SK-N-SH treated with all-trans-retinoic acid at 6 μM for 48 hours (cell line): ENCODE results near the gene CCDC102B.

Source experiments
- ATAC-seq: fragments of 200-7000 bp; cut with Tn5 transposase; 3 replicates; pipeline ENCODE4 v1.9.1; 2020; ENCODE audit warnings: mild to moderate bottlenecking, moderate library complexity
- ARNTL ChIP-seq: fragments of 450-650 bp; formaldehyde crosslinking; IDR thresholded peaks from 2 replicates; pipeline ENCODE4 v1.5.0; 2020; ENCODE audit warnings: low read depth, mild to moderate bottlenecking, moderate library complexity, borderline replicate concordance
- BACH2 ChIP-seq: fragments of 250-450 bp; sonication (Bioruptor Pico); IDR thresholded peaks from 2 replicates; pipeline ENCODE4 v1.9.0; 2021; ENCODE audit warnings: mild to moderate bottlenecking, borderline replicate concordance
- CSDC2 ChIP-seq: fragments of 250-450 bp; sonication (Bioruptor Pico); IDR thresholded peaks from 2 replicates; pipeline ENCODE4 v1.5.0; 2020; ENCODE audit warnings: mild to moderate bottlenecking, moderate library complexity
- ESRRG ChIP-seq: fragments of 250-450 bp; sonication (Bioruptor Pico); IDR thresholded peaks from 2 replicates; pipeline ENCODE4 v1.6.1; 2021; ENCODE audit warnings: mild to moderate bottlenecking
- GLIS3 ChIP-seq: fragments of 250-450 bp; sonication (Bioruptor Pico); IDR thresholded peaks from 2 replicates; pipeline ENCODE4 v1.5.0; 2020; ENCODE audit warnings: mild to moderate bottlenecking, moderate library complexity
- ISL1 ChIP-seq: fragments of 250-450 bp; sonication (Bioruptor Pico); IDR thresholded peaks from 2 replicates; pipeline ENCODE4 v2.1.2; 2022; ENCODE audit warnings: mild to moderate bottlenecking, moderate library complexity
- OSR1 ChIP-seq: fragments of 250-450 bp; sonication (Bioruptor Pico); IDR thresholded peaks from 2 replicates; pipeline ENCODE4 v1.8.0; 2022; ENCODE audit warnings: moderate library complexity, mild to moderate bottlenecking, inconsistent platforms
- PPARA ChIP-seq: fragments of 250-450 bp; sonication (Bioruptor Pico); IDR thresholded peaks from 2 replicates; pipeline ENCODE4 v1.5.0; 2020; ENCODE audit warnings: mild to moderate bottlenecking, borderline replicate concordance
- TOX ChIP-seq: fragments of 250-450 bp; sonication (Bioruptor Pico); IDR thresholded peaks from 2 replicates; pipeline ENCODE4 v1.8.0; 2021; ENCODE audit warnings: mild to moderate bottlenecking, moderate library complexity, borderline replicate concordance
- ZC3H10 ChIP-seq: fragments of 250-450 bp; sonication (Bioruptor Pico); IDR thresholded peaks from 2 replicates; pipeline ENCODE4 v1.5.1; 2021; ENCODE audit warnings: mild to moderate bottlenecking, moderate library complexity
- ZFP3 ChIP-seq: fragments of 250-450 bp; sonication (Bioruptor Pico); IDR thresholded peaks from 2 replicates; pipeline ENCODE4 v1.5.0; 2020; ENCODE audit warnings: mild to moderate bottlenecking, moderate library complexity
- ZFP30 ChIP-seq: fragments of 450-650 bp; formaldehyde crosslinking; IDR thresholded peaks from 2 replicates; pipeline ENCODE4 v1.5.0; 2022; ENCODE audit warnings: mild to moderate bottlenecking, moderate library complexity
- ZNF565 ChIP-seq: fragments of 450-650 bp; formaldehyde crosslinking; conservative IDR thresholded peaks from 2 replicates; pipeline ENCODE4 v1.5.0; 2020; ENCODE audit warnings: low read depth, mild to moderate bottlenecking, moderate library complexity
- ZNF70 ChIP-seq: fragments of 450-650 bp; formaldehyde crosslinking; IDR thresholded peaks from 2 replicates; pipeline ENCODE4 v1.5.0; 2020; ENCODE audit warnings: mild to moderate bottlenecking, moderate library complexity
- ZNF8 ChIP-seq: fragments of 450-650 bp; formaldehyde crosslinking; IDR thresholded peaks from 2 replicates; pipeline ENCODE4 v1.5.0; 2020; ENCODE audit warnings: mild to moderate bottlenecking, moderate library complexity
- TF ChIP-seq, protein P1 (sequence below): fragments of 250-450 bp; sonication (Bioruptor Pico); IDR thresholded peaks from 2 replicates; pipeline ENCODE4 v1.8.0; 2021; ENCODE audit warnings: low read depth, mild to moderate bottlenecking, moderate library complexity, borderline replicate concordance
- TF ChIP-seq, protein P2 (sequence below): fragments of 250-450 bp; sonication (Bioruptor Pico); IDR thresholded peaks from 2 replicates; pipeline ENCODE4 v1.8.0; 2020; ENCODE audit warnings: mild to moderate bottlenecking, moderate library complexity, borderline replicate concordance
- TF ChIP-seq, protein P3 (sequence below): fragments of 250-450 bp; sonication (Bioruptor Pico); IDR thresholded peaks from 2 replicates; pipeline ENCODE4 v1.5.0; 2020; ENCODE audit warnings: mild to moderate bottlenecking, moderate library complexity

CCDC102B gene

DNA sequence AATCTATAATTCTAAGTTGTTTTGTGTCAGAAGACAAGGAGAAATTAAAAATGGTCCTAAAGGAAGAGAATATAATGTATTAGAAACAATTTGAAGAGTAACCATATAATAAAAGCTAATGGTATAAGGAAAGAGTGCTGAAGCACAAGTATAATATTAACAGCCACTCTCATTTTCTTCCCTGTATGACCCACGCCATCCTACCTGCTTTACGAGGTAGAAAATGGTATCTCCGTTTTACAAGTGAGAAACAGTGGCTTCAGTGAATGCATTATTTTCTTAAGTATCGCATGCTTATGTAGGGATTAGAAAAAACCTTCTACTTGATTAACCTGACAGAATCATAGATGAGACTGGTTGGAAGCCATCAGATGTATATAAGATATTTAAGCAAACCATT is 266.2 kb downstream of the CCDC102B start:
- TF ChIP-seq TOX (CRISPR knock-in tag), result no peak
- TF ChIP-seq, protein P1, sequence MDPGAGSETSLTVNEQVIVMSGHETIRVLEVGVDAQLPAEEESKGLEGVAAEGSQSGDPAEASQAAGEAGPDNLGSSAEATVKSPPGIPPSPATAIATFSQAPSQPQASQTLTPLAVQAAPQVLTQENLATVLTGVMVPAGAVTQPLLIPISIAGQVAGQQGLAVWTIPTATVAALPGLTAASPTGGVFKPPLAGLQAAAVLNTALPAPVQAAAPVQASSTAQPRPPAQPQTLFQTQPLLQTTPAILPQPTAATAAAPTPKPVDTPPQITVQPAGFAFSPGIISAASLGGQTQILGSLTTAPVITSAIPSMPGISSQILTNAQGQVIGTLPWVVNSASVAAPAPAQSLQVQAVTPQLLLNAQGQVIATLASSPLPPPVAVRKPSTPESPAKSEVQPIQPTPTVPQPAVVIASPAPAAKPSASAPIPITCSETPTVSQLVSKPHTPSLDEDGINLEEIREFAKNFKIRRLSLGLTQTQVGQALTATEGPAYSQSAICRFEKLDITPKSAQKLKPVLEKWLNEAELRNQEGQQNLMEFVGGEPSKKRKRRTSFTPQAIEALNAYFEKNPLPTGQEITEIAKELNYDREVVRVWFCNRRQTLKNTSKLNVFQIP (CRISPR knock-in tag), result no peak
- TF ChIP-seq ZNF8 (CRISPR knock-in tag), result no peak
- no peak for TF ChIP-seq ZFP3 (CRISPR knock-in tag)
- no peak for TF ChIP-seq PPARA (CRISPR knock-in tag)
- TF ChIP-seq BACH2 (CRISPR knock-in tag), result no peak
- TF ChIP-seq, all 23 proteins: peak for 0
- no peak for ATAC-seq

DNA sequence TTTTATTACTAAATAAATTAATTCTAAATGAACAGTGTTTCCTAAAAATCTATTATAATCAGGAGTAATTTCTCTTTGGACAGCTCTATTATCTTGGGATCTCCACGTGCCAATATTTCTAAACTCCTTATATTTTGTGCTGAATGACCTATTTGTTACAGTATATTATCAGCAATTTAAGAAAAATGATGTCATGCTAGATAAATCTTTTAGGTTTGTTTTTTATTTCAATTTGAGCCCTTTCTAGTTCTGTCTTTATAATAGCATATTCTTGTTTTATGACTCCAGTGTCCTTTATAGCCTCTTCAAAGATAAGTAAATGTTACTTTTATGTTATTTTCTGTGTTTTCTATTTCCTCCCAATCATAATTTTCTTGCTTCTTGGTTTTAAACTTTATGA is 269.2 kb downstream of the CCDC102B start:
- ATAC-seq, result no peak
- no peak for TF ChIP-seq ZNF70 (CRISPR knock-in tag)
- TF ChIP-seq, protein P2, sequence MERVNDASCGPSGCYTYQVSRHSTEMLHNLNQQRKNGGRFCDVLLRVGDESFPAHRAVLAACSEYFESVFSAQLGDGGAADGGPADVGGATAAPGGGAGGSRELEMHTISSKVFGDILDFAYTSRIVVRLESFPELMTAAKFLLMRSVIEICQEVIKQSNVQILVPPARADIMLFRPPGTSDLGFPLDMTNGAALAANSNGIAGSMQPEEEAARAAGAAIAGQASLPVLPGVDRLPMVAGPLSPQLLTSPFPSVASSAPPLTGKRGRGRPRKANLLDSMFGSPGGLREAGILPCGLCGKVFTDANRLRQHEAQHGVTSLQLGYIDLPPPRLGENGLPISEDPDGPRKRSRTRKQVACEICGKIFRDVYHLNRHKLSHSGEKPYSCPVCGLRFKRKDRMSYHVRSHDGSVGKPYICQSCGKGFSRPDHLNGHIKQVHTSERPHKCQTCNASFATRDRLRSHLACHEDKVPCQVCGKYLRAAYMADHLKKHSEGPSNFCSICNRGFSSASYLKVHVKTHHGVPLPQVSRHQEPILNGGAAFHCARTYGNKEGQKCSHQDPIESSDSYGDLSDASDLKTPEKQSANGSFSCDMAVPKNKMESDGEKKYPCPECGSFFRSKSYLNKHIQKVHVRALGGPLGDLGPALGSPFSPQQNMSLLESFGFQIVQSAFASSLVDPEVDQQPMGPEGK (CRISPR knock-in tag), result no peak
- TF ChIP-seq ZC3H10 (CRISPR knock-in tag), result no peak
- no peak for TF ChIP-seq ISL1 (CRISPR knock-in tag)
- no peak for TF ChIP-seq TOX (CRISPR knock-in tag)
- no peak for TF ChIP-seq PPARA (CRISPR knock-in tag)
- no peak for TF ChIP-seq CSDC2 (CRISPR knock-in tag)

DNA sequence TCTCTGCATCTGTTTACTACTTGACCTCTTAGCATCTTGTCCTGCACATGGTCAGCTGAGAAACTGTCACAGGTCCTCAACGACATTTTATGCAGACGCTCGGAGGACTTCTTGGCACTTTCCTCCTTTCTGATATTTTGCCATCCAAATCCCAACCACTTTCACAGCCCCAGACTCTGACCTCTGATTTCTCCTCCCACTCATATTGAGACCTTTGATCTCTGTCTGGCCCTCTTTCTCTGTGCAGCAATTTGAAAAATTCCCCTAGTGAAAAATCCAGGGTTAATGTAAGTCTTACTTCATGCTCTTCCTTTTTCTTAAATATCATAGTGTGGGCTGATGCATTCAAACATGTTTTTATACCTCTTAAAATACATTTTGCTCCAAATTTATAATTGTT is 273.8 kb downstream of the CCDC102B start:
- TF ChIP-seq ZNF565 (CRISPR knock-in tag) (no peak), ISL1 (CRISPR knock-in tag) (no peak), ZFP30 (CRISPR knock-in tag) (no peak)
- TF ChIP-seq, protein P2 (CRISPR knock-in tag), result no peak
- TF ChIP-seq, protein P1 (CRISPR knock-in tag), result no peak
- ATAC-seq, result no peak

DNA sequence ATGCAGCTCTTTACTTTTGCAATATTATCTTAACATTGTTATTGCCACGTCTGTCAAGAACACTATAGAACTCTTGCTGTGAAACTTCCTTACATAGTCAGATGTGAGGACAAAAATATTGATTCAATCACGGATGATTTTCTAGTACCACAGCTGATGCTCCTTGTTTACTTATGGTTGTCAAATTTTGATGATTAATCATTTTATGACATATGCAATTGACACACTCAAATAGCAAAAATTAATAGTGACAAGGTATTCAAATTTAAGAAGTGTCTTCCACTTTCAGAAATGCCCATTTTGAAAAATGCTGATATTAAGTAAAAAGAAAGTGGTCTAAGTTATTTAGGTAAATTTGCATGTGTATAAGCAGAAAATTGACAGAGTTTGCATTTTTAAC is 284.0 kb downstream of the CCDC102B start:
- TF ChIP-seq, protein P1 (CRISPR knock-in tag), result no peak
- TF ChIP-seq ESRRG (CRISPR knock-in tag) (no peak), ZNF8 (CRISPR knock-in tag) (no peak), ZNF565 (CRISPR knock-in tag) (no peak), CSDC2 (CRISPR knock-in tag) (no peak), TOX (CRISPR knock-in tag) (no peak), GLIS3 (no peak), PPARA (CRISPR knock-in tag) (no peak), ZNF70 (CRISPR knock-in tag) (no peak), ARNTL (CRISPR knock-in tag) (no peak), OSR1 (CRISPR knock-in tag) (no peak)
- TF ChIP-seq, protein P2 (CRISPR knock-in tag), result no peak
- TF ChIP-seq, protein P3, sequence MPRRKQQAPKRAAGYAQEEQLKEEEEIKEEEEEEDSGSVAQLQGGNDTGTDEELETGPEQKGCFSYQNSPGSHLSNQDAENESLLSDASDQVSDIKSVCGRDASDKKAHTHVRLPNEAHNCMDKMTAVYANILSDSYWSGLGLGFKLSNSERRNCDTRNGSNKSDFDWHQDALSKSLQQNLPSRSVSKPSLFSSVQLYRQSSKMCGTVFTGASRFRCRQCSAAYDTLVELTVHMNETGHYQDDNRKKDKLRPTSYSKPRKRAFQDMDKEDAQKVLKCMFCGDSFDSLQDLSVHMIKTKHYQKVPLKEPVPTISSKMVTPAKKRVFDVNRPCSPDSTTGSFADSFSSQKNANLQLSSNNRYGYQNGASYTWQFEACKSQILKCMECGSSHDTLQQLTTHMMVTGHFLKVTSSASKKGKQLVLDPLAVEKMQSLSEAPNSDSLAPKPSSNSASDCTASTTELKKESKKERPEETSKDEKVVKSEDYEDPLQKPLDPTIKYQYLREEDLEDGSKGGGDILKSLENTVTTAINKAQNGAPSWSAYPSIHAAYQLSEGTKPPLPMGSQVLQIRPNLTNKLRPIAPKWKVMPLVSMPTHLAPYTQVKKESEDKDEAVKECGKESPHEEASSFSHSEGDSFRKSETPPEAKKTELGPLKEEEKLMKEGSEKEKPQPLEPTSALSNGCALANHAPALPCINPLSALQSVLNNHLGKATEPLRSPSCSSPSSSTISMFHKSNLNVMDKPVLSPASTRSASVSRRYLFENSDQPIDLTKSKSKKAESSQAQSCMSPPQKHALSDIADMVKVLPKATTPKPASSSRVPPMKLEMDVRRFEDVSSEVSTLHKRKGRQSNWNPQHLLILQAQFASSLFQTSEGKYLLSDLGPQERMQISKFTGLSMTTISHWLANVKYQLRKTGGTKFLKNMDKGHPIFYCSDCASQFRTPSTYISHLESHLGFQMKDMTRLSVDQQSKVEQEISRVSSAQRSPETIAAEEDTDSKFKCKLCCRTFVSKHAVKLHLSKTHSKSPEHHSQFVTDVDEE (CRISPR knock-in tag), result no peak
- no peak for ATAC-seq
